ENCODE data around the gene INSM2. TPM values are rescaled to one million over a fixed set of nuclear protein-coding genes. Genes with fewer than 3 reads are reported as not detected.

INSM2 gene
- total and polyA plus RNA-seq, 2 of the 13 experiments (the other 11 are each of a cell fraction or from before 2014, with no cell fraction given) = not detected

DNA sequence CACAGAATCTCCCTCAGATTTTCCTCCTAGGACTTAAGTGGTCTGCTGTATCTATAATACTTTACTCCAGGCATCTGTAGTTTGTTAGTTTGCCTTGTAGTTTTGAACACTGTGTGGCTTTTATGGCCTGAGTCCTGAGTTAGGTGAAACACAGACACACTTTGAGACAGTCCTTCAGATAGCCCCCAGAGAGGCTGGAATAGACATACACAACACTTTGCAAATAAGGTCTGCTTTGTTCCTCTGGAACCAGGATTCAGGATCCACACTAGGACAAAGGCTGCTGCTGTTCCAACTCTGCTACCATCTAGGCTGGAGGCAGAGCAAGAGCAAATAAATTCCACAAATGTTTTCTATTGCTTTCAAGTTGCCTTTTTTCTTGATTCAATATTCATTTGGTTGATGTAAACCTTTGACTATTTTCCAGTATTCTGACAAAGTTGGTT is 41.4 kb upstream of the INSM2 start (continued):
- TF ChIP-seq, protein P1, sequence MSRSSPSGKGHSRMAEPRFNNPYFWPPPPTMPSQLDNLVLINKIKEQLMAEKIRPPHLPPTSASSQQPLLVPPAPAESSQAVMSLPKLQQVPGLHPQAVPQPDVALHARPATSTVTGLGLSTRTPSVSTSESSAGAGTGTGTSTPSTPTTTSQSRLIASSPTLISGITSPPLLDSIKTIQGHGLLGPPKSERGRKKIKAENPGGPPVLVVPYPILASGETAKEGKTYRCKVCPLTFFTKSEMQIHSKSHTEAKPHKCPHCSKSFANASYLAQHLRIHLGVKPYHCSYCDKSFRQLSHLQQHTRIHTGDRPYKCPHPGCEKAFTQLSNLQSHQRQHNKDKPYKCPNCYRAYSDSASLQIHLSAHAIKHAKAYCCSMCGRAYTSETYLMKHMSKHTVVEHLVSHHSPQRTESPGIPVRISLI (CRISPR knock-in tag; IDR thresholded peaks at IDR 0.05; ENCODE audit: borderline replicate concordance) = peak; percentile 44; the same call in 1 of the 2 replicates
- TF ChIP-seq CHD2 (IDR thresholded peaks at IDR 0.05; ENCODE audit: low read depth, low read length) (no peak), ESRRA (CRISPR knock-in tag; IDR thresholded peaks at IDR 0.05; ENCODE audit: low read depth) (no peak), ZSCAN22 (CRISPR knock-in tag; IDR thresholded peaks at IDR 0.05) (no peak), ZNF530 (CRISPR knock-in tag; IDR thresholded peaks at IDR 0.05; ENCODE audit: low read depth) (no peak), ZNF431 (CRISPR knock-in tag; IDR thresholded peaks at IDR 0.05; ENCODE audit: borderline replicate concordance, low read depth) (no peak), ZNF879 (CRISPR knock-in tag; IDR thresholded peaks at IDR 0.05) (no peak), ZNF577 (CRISPR knock-in tag; IDR thresholded peaks at IDR 0.05; ENCODE audit: borderline replicate concordance, low read depth) (no peak), GLI4 (CRISPR knock-in tag; IDR thresholded peaks at IDR 0.05; ENCODE audit: borderline replicate concordance) (no peak), TEAD2 (CRISPR knock-in tag; IDR thresholded peaks at IDR 0.05) (no peak), SALL2 (CRISPR knock-in tag; IDR thresholded peaks at IDR 0.05) (no peak), ZNF83 (CRISPR knock-in tag; IDR thresholded peaks at IDR 0.05; ENCODE audit: borderline replicate concordance) (no peak), ZNF724P (CRISPR knock-in tag; IDR thresholded peaks at IDR 0.05; ENCODE audit: borderline replicate concordance) (no peak), NFE2L1 (CRISPR knock-in tag; IDR thresholded peaks at IDR 0.05; ENCODE audit: borderline replicate concordance) (no peak), HNRNPH1 (optimal IDR thresholded peaks at IDR 0.05; ENCODE audit: low read depth, low read length) (no peak), PRMT3 (CRISPR knock-in tag; IDR thresholded peaks at IDR 0.05; ENCODE audit: borderline replicate concordance, low read depth) (no peak), KAT8 (CRISPR knock-in tag; IDR thresholded peaks at IDR 0.05) (0 out of 2 replicates have a peak, but pooled peaks have one; percentile 31), ZNF672 (CRISPR knock-in tag; IDR thresholded peaks at IDR 0.05) (no peak), ZNF878 (CRISPR knock-in tag; IDR thresholded peaks at IDR 0.05) (no peak; the same call in 1 of the 2 replicates), FOXA3 (CRISPR knock-in tag; IDR thresholded peaks at IDR 0.05) (peak; percentile 20; the same call in 1 of the 2 replicates), ZNF329 (CRISPR knock-in tag; IDR thresholded peaks at IDR 0.05; ENCODE audit: low read depth) (no peak), FOXK1 (CRISPR knock-in tag; IDR thresholded peaks at IDR 0.05; ENCODE audit: borderline replicate concordance, low read depth) (no peak)
- TF ChIP-seq, protein P2, sequence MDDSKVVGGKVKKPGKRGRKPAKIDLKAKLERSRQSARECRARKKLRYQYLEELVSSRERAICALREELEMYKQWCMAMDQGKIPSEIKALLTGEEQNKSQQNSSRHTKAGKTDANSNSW (CRISPR knock-in tag; IDR thresholded peaks at IDR 0.05; ENCODE audit: borderline replicate concordance) = no peak
- TF ChIP-seq, protein P3, sequence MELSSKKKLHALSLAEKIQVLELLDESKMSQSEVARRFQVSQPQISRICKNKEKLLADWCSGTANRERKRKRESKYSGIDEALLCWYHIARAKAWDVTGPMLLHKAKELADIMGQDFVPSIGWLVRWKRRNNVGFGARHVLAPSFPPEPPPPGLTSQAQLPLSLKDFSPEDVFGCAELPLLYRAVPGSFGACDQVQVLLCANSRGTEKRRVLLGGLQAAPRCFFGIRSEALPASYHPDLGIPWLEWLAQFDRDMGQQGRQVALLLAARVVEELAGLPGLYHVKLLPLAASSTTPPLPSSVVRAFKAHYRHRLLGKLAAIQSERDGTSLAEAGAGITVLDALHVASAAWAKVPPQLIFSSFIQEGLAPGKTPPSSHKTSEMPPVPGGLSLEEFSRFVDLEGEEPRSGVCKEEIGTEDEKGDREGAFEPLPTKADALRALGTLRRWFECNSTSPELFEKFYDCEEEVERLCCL (CRISPR knock-in tag; IDR thresholded peaks at IDR 0.05; ENCODE audit: borderline replicate concordance) = no peak
- TF ChIP-seq, protein P4, sequence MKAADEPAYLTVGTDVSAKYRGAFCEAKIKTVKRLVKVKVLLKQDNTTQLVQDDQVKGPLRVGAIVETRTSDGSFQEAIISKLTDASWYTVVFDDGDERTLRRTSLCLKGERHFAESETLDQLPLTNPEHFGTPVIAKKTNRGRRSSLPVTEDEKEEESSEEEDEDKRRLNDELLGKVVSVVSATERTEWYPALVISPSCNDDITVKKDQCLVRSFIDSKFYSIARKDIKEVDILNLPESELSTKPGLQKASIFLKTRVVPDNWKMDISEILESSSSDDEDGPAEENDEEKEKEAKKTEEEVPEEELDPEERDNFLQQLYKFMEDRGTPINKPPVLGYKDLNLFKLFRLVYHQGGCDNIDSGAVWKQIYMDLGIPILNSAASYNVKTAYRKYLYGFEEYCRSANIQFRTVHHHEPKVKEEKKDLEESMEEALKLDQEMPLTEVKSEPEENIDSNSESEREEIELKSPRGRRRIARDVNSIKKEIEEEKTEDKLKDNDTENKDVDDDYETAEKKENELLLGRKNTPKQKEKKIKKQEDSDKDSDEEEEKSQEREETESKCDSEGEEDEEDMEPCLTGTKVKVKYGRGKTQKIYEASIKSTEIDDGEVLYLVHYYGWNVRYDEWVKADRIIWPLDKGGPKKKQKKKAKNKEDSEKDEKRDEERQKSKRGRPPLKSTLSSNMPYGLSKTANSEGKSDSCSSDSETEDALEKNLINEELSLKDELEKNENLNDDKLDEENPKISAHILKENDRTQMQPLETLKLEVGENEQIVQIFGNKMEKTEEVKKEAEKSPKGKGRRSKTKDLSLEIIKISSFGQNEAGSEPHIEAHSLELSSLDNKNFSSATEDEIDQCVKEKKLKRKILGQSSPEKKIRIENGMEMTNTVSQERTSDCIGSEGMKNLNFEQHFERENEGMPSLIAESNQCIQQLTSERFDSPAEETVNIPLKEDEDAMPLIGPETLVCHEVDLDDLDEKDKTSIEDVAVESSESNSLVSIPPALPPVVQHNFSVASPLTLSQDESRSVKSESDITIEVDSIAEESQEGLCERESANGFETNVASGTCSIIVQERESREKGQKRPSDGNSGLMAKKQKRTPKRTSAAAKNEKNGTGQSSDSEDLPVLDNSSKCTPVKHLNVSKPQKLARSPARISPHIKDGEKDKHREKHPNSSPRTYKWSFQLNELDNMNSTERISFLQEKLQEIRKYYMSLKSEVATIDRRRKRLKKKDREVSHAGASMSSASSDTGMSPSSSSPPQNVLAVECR (CRISPR knock-in tag; IDR thresholded peaks at IDR 0.05; ENCODE audit: borderline replicate concordance) = no peak

All from HepG2 (cell line).